PC-3 (cell line): Measurements from ENCODE around the gene SHC4. TPM values are rescaled to one million over a fixed set of nuclear protein-coding genes. Genes with fewer than 3 reads are reported as not detected.

Experiments
- ATAC-seq: fragments of 200-7000 bp; cut with Tn5 transposase; 2 replicates; pipeline ENCODE4 v1.9.1; 2020; ENCODE audit warnings: mild to moderate bottlenecking, moderate library complexity
- BruUV-seq: library from RNA; stranded (reverse); fragments of 400-500 nt; replicated peaks from 2 replicates; lab custom pipeline; 2021; lab: Mats Ljungman, UMichigan
- CTCF ChIA-PET: fragments of 300-600 bp; sonication (Branson Sonifier 250); formaldehyde crosslinking; loops from one replicate; lab custom pipeline; 2022; ENCODE audit warnings: antibody characterized with exemption; lab: Charles Lee
- POLR2A ChIA-PET: fragments of 300-600 bp; sonication (Branson Sonifier 250); formaldehyde crosslinking; loops from one replicate; lab custom pipeline; 2022; ENCODE audit warnings: antibody characterized with exemption; ENCODE audit not compliant: unreplicated experiment; lab: Charles Lee
- DNase-seq: peaks from one replicate; pipeline ENCODE4 v3.0.0-alpha.2; 2015
- H2AFZ ChIP-seq: fragments of 300-600 bp; sonication (generic); 2 replicates; pipeline ENCODE4 v1.6.0; 2016; ENCODE audit warnings: antibody characterized with exemption, low read length
- H3F3A ChIP-seq: fragments of 300-600 bp; sonication (generic); one replicate; pipeline ENCODE4 v1.6.0; 2017; ENCODE audit warnings: antibody characterized with exemption, low read length, control low read depth, mild to moderate bottlenecking; ENCODE audit not compliant: unreplicated experiment
- H3K27ac ChIP-seq: fragments of 300-600 bp; sonication (generic); 2 replicates; pipeline ENCODE4 v1.5.1; 2016; ENCODE audit warnings: mild to moderate bottlenecking, low read length
- H3K27me3 ChIP-seq: fragments of 300-600 bp; sonication (generic); 2 replicates; pipeline ENCODE4 v1.6.1; 2016; ENCODE audit warnings: low read length, mixed read lengths
- H3K36me3 ChIP-seq: fragments of 300-600 bp; sonication (generic); 2 replicates; pipeline ENCODE4 v1.6.1; 2016; ENCODE audit warnings: low read depth, mixed run types, low read length, mixed read lengths
- H3K4me1 ChIP-seq: fragments of 300-600 bp; sonication (generic); 2 replicates; pipeline ENCODE4 v1.5.1; 2016; ENCODE audit warnings: low read length; ENCODE audit not compliant: insufficient read depth
- H3K4me2 ChIP-seq: fragments of 300-600 bp; sonication (generic); 2 replicates; pipeline ENCODE4 v1.6.0; 2016; ENCODE audit warnings: low read length
- H3K4me3 ChIP-seq: fragments of 300-600 bp; sonication (generic); 2 replicates; pipeline ENCODE4 v1.5.1; 2016; ENCODE audit warnings: mild to moderate bottlenecking, low read length, mixed read lengths
- H3K79me2 ChIP-seq: fragments of 300-600 bp; sonication (generic); 2 replicates; pipeline ENCODE4 v1.6.1; 2017; ENCODE audit warnings: low read length, mixed read lengths
- H3K9ac ChIP-seq: fragments of 300-600 bp; sonication (generic); 2 replicates; pipeline ENCODE4 v1.6.0; 2016; ENCODE audit warnings: mild to moderate bottlenecking, low read length
- H3K9me2 ChIP-seq: fragments of 300-600 bp; sonication (generic); replicated peaks from 2 replicates; pipeline ENCODE4 v1.6.1; 2016; ENCODE audit warnings: mixed run types, low read length, mixed read lengths
- H3K9me3 ChIP-seq: fragments of 300-600 bp; sonication (generic); 2 replicates; pipeline ENCODE4 v1.6.1; 2016; ENCODE audit warnings: low read length, mixed read lengths
- H4K20me1 ChIP-seq: fragments of 300-600 bp; sonication (generic); 2 replicates; pipeline ENCODE4 v1.6.1; 2016; ENCODE audit warnings: low read length, mixed read lengths
- CTCF ChIP-seq: fragments of 300-600 bp; sonication (generic); conservative IDR thresholded peaks from 2 replicates; pipeline ENCODE4 v1.5.1; 2017; ENCODE audit warnings: antibody characterized with exemption, low read depth, mild to moderate bottlenecking, low read length
- EZH2 ChIP-seq: fragments of 300-600 bp; sonication (generic); IDR thresholded peaks from one replicate; pipeline ENCODE4 v1.6.1; 2017; ENCODE audit warnings: antibody characterized with exemption, mild to moderate bottlenecking, low read length; ENCODE audit not compliant: unreplicated experiment
- EZH2phosphoT487 ChIP-seq: fragments of 300-600 bp; sonication (generic); IDR thresholded peaks from 2 replicates; pipeline ENCODE4 v1.6.1; 2018; ENCODE audit warnings: mild to moderate bottlenecking, antibody characterized with exemption, low read length, borderline replicate concordance
- intact Hi-C: fragments of 100-400 bp; cut with micrococcal nuclease; formaldehyde crosslinking; loops from 2 replicates; pipeline ENCODE4 v1.9.0; 2023
- total RNA-seq: library from RNA; depleted of rRNA; stranded (reverse); fragments of >200 nt; gene quantifications from 2 replicates; pipeline ENCODE4 v1.2.3, GENCODE V29; 2014

The SHC4 gene
- total RNA-seq, 1 experiment from 2014 or later = 2.4 TPM

GRCh38 chr15:48898446-48898845 lies 65.3 kb downstream of the SHC4 start:
- no peaks in the 10 kb centered on the region for H4K20me1 ChIP-seq
- intact Hi-C loops = no loop called here
- no peak overlapping the region for H3K9ac ChIP-seq
- ATAC-seq (no peak), DNase-seq (no peak)
- TF ChIP-seq EZH2phosphoT487 = no peak
- TF ChIP-seq EZH2 = no peak
- no peak for TF ChIP-seq CTCF
- no peaks in the 10 kb centered on the region for H3K9me3 ChIP-seq
- POLR2A ChIA-PET = no interaction called here
- no peaks in the 10 kb centered on the region for H3K79me2 ChIP-seq
- H3K4me1 ChIP-seq = no peaks in the 10 kb centered on the region
- H3K4me2 ChIP-seq = no peak overlapping the region
- no peak overlapping the region for H2AFZ ChIP-seq
- no TSS peak for BruUV-seq
- no peak overlapping the region for H3K27ac ChIP-seq
- no peaks in the 10 kb centered on the region for H3F3A ChIP-seq
- no peaks in the 10 kb centered on the region for H3K36me3 ChIP-seq
- H3K4me3 ChIP-seq = no peak overlapping the region
- no peaks in the 10 kb centered on the region for H3K27me3 ChIP-seq
- CTCF ChIA-PET = no interaction called here
- H3K9me2 ChIP-seq = no peaks in the 10 kb centered on the region

GRCh38 chr15:48898032-48898431 lies 65.7 kb downstream of the SHC4 start:
- H3K4me2 ChIP-seq = no peak overlapping the region
- no peak overlapping the region for H3K27ac ChIP-seq
- no peaks in the 10 kb centered on the region for H4K20me1 ChIP-seq
- no peak for TF ChIP-seq CTCF
- no peak for TF ChIP-seq EZH2
- TF ChIP-seq EZH2phosphoT487 = no peak
- no peaks in the 10 kb centered on the region for H3K9me3 ChIP-seq
- no peaks in the 10 kb centered on the region for H3K27me3 ChIP-seq
- CTCF ChIA-PET = no interaction called here
- H3K4me1 ChIP-seq = no peaks in the 10 kb centered on the region
- H3F3A ChIP-seq = no peaks in the 10 kb centered on the region
- H2AFZ ChIP-seq = no peak overlapping the region
- no peak overlapping the region for H3K9ac ChIP-seq
- no peak for ATAC-seq
- no peaks in the 10 kb centered on the region for H3K36me3 ChIP-seq
- H3K9me2 ChIP-seq = no peaks in the 10 kb centered on the region
- H3K4me3 ChIP-seq = no peak overlapping the region
- BruUV-seq = no TSS peak
- no peaks in the 10 kb centered on the region for H3K79me2 ChIP-seq
- POLR2A ChIA-PET = no interaction called here
- intact Hi-C loops = no loop called here
- no peak for DNase-seq

GRCh38 chr15:48896869-48897814 lies 66.6 kb downstream of the SHC4 start:
- intact Hi-C loops = no loop called here
- Histone ChIP-seq H3K36me3 (no peaks in the 10 kb centered on the region), H3K9me2 (no peaks in the 10 kb centered on the region), H3K4me3 (no peak overlapping the region), H3F3A (no peaks in the 10 kb centered on the region), H3K9me3 (no peaks in the 10 kb centered on the region), H3K4me1 (no peaks in the 10 kb centered on the region), H4K20me1 (no peaks in the 10 kb centered on the region), H3K79me2 (no peaks in the 10 kb centered on the region), H2AFZ (no peak overlapping the region), H3K27me3 (no peaks in the 10 kb centered on the region), H3K4me2 (no peak overlapping the region), H3K9ac (no peak overlapping the region), H3K27ac (no peak overlapping the region)
- DNase-seq (no peak), ATAC-seq (no peak)
- no peak for TF ChIP-seq EZH2
- TF ChIP-seq CTCF = no peak
- no peak for TF ChIP-seq EZH2phosphoT487
- BruUV-seq = no TSS peak
- CTCF ChIA-PET = no interaction called here
- POLR2A ChIA-PET = no interaction called here
